H4 (cell line): ENCODE data around the gene GLMN. TPM values are rescaled to one million over a fixed set of nuclear protein-coding genes. Genes with fewer than 3 reads are reported as not detected.

Experiments used
- DNase-seq: peaks from one replicate; pipeline ENCODE4 v3.0.0-alpha.2; 2015; ENCODE audit warnings: low spot score
- total RNA-seq: library from RNA; depleted of rRNA; stranded (reverse); fragments of >200 nt; shearing (Covaris generic); gene quantifications from 2 replicates; pipeline ENCODE4 v1.2.3, GENCODE V29; 2014; rRNA removed

GLMN gene, protein sequence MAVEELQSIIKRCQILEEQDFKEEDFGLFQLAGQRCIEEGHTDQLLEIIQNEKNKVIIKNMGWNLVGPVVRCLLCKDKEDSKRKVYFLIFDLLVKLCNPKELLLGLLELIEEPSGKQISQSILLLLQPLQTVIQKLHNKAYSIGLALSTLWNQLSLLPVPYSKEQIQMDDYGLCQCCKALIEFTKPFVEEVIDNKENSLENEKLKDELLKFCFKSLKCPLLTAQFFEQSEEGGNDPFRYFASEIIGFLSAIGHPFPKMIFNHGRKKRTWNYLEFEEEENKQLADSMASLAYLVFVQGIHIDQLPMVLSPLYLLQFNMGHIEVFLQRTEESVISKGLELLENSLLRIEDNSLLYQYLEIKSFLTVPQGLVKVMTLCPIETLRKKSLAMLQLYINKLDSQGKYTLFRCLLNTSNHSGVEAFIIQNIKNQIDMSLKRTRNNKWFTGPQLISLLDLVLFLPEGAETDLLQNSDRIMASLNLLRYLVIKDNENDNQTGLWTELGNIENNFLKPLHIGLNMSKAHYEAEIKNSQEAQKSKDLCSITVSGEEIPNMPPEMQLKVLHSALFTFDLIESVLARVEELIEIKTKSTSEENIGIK
- 7.0 and 10.6 TPM in 2 replicates for total RNA-seq

DNA sequence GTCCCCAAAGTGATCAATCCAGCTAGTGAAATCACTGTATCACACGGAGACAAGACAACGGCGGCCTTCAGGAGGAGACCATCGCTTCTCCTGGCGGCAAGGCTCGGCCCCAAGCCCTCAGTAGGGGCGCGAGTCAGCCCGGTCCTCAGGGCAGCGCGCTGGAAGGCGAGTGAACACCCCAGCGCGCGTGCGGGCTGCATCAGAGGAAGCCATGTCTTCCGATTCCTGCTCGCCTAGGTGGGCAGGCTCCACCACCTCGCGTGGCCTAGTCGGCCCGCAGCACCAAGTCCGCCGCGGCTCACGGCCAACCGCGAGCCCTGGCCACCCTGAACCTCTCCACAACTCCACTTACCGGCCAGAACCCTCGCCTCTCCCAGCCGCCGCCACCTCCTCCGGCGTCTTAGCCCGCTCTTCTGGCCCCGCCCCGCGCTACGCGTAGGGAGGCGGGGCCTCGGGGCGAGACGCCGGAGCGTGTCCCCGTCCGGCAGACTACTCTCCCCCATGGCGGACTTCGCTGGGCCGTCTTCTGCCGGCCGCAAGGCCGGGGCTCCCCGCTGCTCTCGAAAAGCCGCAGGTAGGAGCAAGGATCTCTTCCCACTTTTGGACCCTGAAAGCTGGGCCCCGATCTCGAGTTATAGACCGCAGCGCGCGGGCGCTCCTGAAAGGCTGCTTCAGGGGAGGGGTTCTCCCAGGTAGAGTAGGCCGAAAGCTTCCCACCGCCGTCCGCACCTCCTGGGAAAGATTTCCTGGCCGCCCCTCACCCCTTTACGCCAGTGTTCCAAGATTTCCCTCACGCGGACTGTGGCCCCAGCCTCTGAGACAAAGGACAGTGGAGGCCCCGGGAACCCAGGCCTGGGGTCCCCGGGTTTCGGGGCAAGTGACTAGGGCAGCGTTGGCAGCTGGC, at the start of gene GLMN, which contains the start of gene RPAP2:
Gene GLMN, minus strand, starts transcription at position 415 of the 904 bp plus-strand sequence. CDS start 988 bp downstream, outside the sequence.
Gene RPAP2, plus strand, starts transcription at position 487 of the 904 bp plus-strand sequence. Its CDS starts 15 bp downstream, at position 502.
- peak; percentile 48 for DNase-seq

DNA sequence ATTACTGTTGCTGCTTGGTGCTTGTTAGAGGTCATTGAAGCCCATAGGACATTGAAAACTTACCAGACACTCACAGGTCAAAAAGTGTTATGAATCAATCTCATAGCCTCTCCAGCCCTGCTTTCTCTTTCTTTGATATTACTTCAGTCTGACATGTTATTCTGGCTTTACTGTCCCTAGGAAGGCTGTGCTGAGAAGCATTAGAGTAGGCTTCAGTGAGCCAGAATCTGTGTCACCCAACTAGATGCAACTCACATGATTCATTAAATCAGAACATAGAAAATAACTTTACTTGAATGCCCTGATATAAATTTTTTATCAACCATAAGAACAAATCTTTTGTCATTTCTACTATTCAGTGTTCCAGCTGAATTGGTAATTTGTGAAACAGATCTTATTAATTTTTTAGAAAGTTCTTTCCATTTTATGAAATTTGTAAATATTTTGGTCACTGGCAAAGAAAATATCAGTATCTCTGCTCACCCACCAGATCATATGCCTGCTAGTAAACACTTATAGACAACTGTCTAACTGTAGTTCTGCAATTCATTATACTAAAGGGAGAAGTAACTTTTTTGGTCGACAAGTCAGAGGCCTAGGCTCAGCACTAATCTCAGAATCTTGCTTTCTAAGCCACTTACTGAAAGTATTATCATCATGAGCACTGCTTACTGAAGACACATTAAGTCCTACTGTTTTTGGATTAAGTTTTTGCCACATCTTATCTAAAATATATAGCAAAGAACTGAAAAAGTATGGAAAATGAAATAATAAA, 48.3 kb upstream of the GLMN start:
- no peak for DNase-seq

DNA sequence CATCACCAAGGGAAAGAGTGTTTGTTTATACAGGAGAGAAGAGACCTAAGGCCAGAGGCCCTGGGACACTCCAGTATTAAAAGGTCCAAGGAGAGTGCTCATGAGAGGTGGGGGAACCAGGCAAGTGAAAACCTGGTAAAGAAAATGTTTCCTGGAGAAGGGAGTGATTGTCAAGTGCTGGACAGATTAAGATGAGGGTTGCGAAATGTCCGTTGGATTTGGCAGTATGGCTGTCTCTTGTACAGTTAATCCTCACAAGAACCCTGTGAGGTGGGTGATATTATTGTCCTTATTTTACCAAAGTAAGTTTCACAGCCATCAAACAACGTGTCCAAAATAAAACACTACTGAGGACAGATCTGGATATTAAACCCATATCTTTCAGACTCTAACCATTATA, 44.3 kb upstream of the GLMN start:
- DNase-seq, result no peak

DNA sequence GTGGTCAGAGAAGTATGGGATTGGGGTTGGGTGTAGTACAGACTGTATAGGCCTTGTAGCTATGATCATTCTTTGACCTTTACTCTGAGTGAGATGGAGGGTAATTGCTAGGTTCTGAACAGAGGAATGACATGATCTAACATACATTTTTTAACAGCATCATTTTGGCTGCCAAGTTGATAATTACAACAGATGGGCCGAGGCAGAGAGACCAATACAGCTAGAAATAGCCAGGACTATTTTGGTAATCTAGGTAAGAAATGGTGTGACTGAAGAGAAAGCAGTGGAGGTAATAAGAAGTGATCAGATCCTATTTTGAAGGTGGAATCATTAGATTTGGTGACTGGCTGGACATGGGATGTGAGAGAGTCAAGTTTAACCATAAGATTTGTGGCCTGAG, 43.6 kb upstream of the GLMN start:
- DNase-seq, result no peak

GRCh38 chr1:92340154-92340553, 41.4 kb upstream of the GLMN start:
- DNase-seq, result no peak

DNA sequence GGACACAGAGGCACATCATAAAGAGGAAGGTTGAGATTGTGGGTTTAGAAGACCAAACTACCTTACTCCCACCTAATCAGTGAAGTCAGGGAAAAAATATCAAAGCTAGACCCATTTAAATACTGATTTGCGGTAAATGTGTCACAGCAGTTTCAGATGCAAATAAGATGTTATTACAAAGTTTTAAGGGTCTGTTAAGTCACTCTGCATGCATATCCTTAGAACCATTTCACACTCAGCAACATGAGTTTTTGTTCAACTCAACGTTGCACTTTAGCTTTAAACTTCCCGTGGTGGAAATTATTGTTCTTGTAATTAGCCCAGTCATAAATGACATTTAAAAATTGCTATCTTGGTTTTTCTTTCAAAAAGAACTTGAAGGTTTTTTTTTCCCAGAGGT, 34.9 kb upstream of the GLMN start:
- DNase-seq, result no peak

GRCh38 chr1:92329347-92330129, 30.8 kb upstream of the GLMN start:
- peak; percentile 63 for DNase-seq

GRCh38 chr1:92327794-92328193, 29.0 kb upstream of the GLMN start:
- DNase-seq, result no peak

DNA sequence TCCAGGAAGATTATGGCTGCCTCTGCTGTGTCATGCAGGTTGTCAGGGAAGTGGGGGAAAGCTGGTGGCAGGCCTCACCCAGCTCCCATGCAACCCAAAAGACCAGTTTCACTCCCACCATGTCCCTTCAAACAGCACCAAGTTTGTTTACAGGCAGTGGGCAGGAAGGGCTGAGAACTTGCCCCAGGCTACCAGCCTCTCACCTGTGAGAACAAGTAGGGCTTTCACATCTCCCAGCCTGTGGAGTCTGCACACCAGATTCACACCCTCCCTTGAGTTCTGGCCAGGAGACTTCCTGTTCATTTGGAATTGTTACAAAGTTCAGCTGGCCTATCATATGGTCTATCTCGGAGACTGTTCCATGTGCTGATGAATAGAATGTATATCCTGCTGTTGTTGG, 27.9 kb upstream of the GLMN start:
- no peak for DNase-seq

DNA sequence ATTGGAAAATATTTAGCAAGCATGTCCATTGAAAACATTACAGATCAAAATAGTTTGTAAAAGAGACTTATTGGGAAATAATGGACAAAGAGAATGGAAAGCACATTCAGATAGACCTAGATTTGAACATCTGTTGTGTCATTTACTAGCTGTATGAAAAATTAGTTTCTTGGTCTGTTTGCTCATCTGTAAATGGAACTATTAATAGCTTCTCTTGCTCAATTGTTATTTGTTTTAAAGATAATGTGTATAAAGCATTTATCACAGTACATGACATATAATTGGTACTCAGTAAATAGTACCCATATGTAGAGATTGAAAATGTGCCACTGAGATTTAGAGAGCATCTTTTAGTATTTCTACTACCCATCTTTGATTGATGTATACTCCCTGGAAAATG, 26.0 kb upstream of the GLMN start:
- DNase-seq, result no peak

DNA sequence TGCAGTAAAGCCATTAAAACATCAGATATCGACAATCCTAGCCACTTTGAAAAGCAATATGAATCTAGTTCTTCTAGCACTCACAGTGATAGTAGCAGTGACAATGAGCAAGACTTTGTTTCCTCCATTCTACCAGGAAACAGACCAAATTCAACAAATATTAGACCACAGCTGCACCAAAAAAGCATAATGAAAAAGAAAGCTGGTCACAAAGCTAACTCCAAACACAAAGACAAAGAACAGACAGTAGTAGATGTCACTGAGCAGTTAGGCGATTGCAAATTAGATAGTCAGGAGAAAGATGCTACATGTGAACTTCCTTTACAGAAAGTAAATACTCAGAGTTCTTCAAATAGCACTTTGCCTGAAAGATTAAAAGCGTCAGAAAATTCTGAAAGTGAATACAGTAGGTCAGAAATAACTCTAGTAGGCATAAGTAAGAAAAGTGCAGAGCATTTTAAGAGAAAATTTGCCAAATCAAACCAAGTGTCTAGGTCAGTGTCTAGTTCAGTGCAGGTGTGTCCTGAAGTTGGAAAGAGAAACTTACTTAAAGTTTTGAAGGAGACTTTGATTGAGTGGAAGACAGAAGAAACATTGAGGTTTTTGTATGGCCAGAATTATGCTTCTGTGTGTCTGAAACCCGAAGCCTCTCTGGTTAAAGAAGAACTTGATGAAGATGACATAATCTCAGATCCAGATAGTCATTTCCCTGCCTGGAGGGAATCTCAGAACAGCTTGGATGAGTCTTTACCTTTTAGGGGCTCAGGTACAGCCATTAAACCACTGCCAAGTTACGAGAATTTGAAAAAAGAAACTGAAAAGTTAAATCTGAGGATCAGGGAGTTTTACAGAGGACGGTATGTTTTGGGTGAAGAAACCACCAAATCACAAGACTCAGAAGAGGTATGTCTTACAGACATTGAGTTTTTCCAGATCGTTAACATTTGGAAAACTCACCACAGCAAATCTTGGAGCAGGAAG, 25.0 kb upstream of the GLMN start:
- DNase-seq, result no peak

DNA sequence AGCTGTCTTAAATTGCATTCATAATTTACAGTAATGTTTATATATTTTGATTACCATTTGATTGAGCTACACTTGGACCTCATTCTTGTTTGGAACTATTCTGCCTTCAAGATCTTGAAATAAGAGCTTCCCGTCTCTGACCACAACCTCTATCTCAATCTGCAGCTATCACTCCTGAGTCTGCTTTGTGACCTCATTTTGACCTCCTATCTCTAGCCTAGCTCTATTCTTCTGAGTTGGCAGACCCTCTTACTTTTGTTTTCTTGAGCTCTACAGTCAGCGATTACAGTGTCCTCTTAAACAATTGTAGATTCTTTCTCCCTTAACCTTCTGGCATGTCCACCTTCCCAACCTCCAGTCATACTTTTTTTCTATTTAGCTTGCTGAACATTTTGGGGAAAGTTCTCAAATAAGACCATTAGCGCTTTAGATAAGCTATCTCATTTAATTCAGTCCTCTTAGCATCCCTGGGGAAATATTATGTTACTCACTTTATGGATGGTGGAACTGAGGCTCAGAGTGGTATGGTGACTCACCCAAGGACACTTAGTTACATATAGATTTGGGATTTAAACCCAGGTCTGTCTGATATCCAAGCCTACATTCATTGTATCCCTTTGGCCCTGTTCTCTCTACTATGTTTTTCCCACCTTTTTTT, 19.2 kb upstream of the GLMN start:
- DNase-seq, result no peak

DNA sequence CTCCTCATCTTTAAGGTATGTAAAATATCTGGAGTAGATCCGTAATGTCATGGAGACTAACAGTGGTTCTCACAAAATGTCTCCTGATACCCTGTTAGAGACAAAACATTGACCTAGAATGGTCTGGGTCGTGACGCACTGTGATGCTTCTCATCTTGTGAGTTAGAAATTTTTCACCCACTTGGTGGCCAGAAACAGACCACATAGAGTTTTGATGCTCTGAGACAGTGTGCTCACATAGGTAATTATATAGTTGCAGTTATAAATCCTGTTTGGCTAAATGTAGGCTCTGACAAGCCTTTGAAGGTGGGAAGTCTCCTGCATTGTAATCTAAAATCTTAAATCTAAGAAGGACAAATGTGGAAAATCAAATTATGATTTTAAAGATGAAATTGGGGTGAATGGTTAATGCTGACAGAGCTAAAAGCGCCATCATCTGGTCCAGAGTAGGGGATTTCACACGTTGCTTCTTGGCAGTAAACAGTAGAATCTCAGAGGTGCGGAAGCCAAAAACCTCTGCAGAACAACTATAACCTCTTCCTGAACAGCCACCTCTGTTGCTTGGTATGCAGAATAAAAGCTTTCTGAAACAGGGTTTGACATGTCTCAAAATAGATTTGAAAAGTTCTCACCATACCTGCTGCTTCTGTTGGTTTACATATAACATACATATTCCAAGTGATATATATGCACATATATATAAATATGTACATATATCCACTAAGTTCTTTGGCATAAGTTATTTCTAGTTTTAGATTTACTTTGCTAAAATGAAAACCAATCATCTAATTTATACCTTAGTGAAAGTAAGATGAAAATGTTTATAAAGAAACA, 17.2 kb upstream of the GLMN start:
- no peak for DNase-seq

DNA sequence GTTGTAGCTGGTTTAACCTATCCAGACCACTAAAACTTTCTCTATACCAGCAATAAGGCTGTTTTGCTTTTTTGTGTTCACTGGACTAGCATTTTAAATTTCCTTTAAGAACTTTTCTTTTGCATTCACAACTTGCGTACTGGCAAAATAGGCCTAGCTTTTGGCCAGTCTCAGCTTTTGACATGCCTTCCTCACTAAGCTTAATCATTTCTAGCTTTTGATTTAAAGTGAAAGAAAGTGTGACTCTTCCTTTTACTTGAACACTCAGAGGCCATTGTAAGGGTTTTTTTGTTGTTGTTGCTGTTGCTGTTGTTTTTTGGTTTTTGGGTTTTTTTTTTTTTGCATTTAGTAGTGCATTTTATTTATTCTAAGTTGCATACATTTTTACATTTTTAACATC, 15.2 kb upstream of the GLMN start:
- no peak for DNase-seq

- DNase-seq, result no peak
These were observed 11.4 kb upstream of the GLMN start for GRCh38 chr1:92310185-92310597.

- no peak for DNase-seq
These were observed 9.2 kb upstream of the GLMN start for GRCh38 chr1:92307980-92308379.

- no peak for DNase-seq
These were observed 7.2 kb upstream of the GLMN start for GRCh38 chr1:92306020-92306419.

DNA sequence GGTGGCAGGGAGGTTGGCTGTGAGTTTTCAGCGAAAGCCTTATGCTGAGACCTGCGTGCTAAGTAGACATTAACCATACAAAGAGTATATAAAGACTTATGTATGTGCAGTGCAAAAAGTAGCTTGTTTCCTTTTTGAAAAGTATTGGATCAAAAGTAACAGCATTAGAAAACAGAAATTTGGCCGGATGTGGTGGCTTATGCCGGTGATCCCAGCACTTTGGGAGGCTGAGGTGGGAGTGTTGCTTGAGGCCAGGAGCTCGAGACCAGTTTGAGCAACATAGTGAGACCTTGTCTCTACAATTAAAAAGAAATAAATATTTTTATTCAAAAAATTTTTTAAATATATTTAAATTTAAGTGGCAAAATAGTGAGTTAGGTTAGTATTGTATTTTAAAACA, 2.2 kb upstream of the GLMN start:
- no peak for DNase-seq
